HUES6 (cell line): ENCODE results near the gene BTRC.

Experiments
- H3K27ac ChIP-seq: 2 replicates; pipeline ENCODE4 v1.7.0; 2013; ENCODE audit warnings: low read depth, mild to moderate bottlenecking, low read length, inconsistent platforms
- H3K27me3 ChIP-seq: 2 replicates; pipeline ENCODE4 v1.6.1; 2013; ENCODE audit warnings: low read length; ENCODE audit not compliant: control insufficient read depth, insufficient read depth
- H3K36me3 ChIP-seq: 2 replicates; pipeline ENCODE4 v1.6.1; 2013; ENCODE audit warnings: low read length; ENCODE audit not compliant: control insufficient read depth, insufficient read depth
- H3K4me1 ChIP-seq: 2 replicates; pipeline ENCODE4 v1.6.1; 2013; ENCODE audit warnings: low read length; ENCODE audit not compliant: control insufficient read depth, insufficient read depth
- H3K4me3 ChIP-seq: 2 replicates; pipeline ENCODE4 v1.5.1; 2013; ENCODE audit warnings: low read depth, low read length
- H3K9ac ChIP-seq: one replicate; pipeline ENCODE4 v1.6.1; 2013; ENCODE audit warnings: mild to moderate bottlenecking, low read length
- H3K9me3 ChIP-seq: 2 replicates; pipeline ENCODE4 v1.6.1; 2013; ENCODE audit warnings: low read depth, low read length; ENCODE audit not compliant: control insufficient read depth, insufficient read depth

Gene BTRC

GRCh38 chr10:101570428-101571270, 216.7 kb downstream of the BTRC start:
- H3K27me3 ChIP-seq = peaks cover 71% of the 10 kb centered on the region
- H3K27ac ChIP-seq = no peak overlapping the region
- no peaks in the 10 kb centered on the region for H3K9me3 ChIP-seq
- no peaks in the 10 kb centered on the region for H3K36me3 ChIP-seq
- H3K4me1 ChIP-seq = peaks cover 11% of the 10 kb centered on the region
- peak overlapping the region; percentile 79 for H3K4me3 ChIP-seq
- H3K9ac ChIP-seq = peak overlapping the region; percentile 49

- Histone ChIP-seq H3K9me3 (no peaks in the 10 kb centered on the region), H3K4me1 (peaks cover 7% of the 10 kb centered on the region), H3K27me3 (peaks cover 64% of the 10 kb centered on the region), H3K9ac (no peak overlapping the region), H3K27ac (no peak overlapping the region), H3K36me3 (no peaks in the 10 kb centered on the region), H3K4me3 (peak overlapping the region; percentile 79; the same call in 1 of the 2 replicates)
Observed at GRCh38 chr10:101571271-101571925, 217.4 kb downstream of the BTRC start.

GRCh38 chr10:101572126-101572525, 218.2 kb downstream of the BTRC start:
- H3K27me3 ChIP-seq = peaks cover 56% of the 10 kb centered on the region
- peaks cover 7% of the 10 kb centered on the region for H3K4me1 ChIP-seq
- H3K36me3 ChIP-seq = peaks cover 5% of the 10 kb centered on the region; the same call in 1 of the 2 replicates
- H3K4me3 ChIP-seq = no peak overlapping the region
- no peak overlapping the region for H3K9ac ChIP-seq
- H3K27ac ChIP-seq = no peak overlapping the region
- H3K9me3 ChIP-seq = peaks cover 5% of the 10 kb centered on the region; the same call in 1 of the 2 replicates

GRCh38 chr10:101572785-101573184, 218.8 kb downstream of the BTRC start:
- peaks cover 7% of the 10 kb centered on the region for H3K4me1 ChIP-seq
- H3K4me3 ChIP-seq = no peak overlapping the region
- H3K9ac ChIP-seq = no peak overlapping the region
- H3K9me3 ChIP-seq = peaks cover 5% of the 10 kb centered on the region; the same call in 1 of the 2 replicates
- no peak overlapping the region for H3K27ac ChIP-seq
- H3K27me3 ChIP-seq = peaks cover 50% of the 10 kb centered on the region
- peaks cover 8% of the 10 kb centered on the region; the same call in 1 of the 2 replicates for H3K36me3 ChIP-seq

- no peak overlapping the region for H3K27ac ChIP-seq
- H3K4me1 ChIP-seq = peaks cover 7% of the 10 kb centered on the region
- peaks cover 5% of the 10 kb centered on the region; the same call in 1 of the 2 replicates for H3K9me3 ChIP-seq
- no peak overlapping the region for H3K4me3 ChIP-seq
- H3K27me3 ChIP-seq = peaks cover 36% of the 10 kb centered on the region
- H3K36me3 ChIP-seq = peaks cover 21% of the 10 kb centered on the region
- H3K9ac ChIP-seq = no peak overlapping the region
Observed at GRCh38 chr10:101573885-101574753, 220.2 kb downstream of the BTRC start.

GRCh38 chr10:101575091-101575490, 221.1 kb downstream of the BTRC start:
- H3K9me3 ChIP-seq = peaks cover 5% of the 10 kb centered on the region; the same call in 1 of the 2 replicates
- no peak overlapping the region for H3K9ac ChIP-seq

GRCh38 chr10:101575580-101576210, 221.7 kb downstream of the BTRC start:
- Histone ChIP-seq H3K9me3 (peaks cover 5% of the 10 kb centered on the region; the same call in 1 of the 2 replicates), H3K27me3 (peaks cover 22% of the 10 kb centered on the region), H3K4me1 (peaks cover 9% of the 10 kb centered on the region), H3K36me3 (peaks cover 37% of the 10 kb centered on the region), H3K4me3 (no peak overlapping the region), H3K9ac (no peak overlapping the region), H3K27ac (no peak overlapping the region)

More at GRCh38 chr10:101575091-101575490, 221.1 kb downstream of the BTRC start:
- H3K27ac ChIP-seq = no peak overlapping the region
- H3K36me3 ChIP-seq = peaks cover 31% of the 10 kb centered on the region
- peaks cover 27% of the 10 kb centered on the region for H3K27me3 ChIP-seq
- H3K4me3 ChIP-seq = no peak overlapping the region
- peaks cover 7% of the 10 kb centered on the region for H3K4me1 ChIP-seq

GRCh38 chr10:101576211-101576863, 222.4 kb downstream of the BTRC start:
- Histone ChIP-seq H3K36me3 (peaks cover 40% of the 10 kb centered on the region), H3K4me3 (no peak overlapping the region), H3K27ac (no peak overlapping the region), H3K4me1 (peaks cover 11% of the 10 kb centered on the region), H3K9ac (no peak overlapping the region), H3K9me3 (peaks cover 5% of the 10 kb centered on the region; the same call in 1 of the 2 replicates), H3K27me3 (peaks cover 16% of the 10 kb centered on the region)

GRCh38 chr10:101577121-101577871, 223.3 kb downstream of the BTRC start:
- Histone ChIP-seq H3K9me3 (peaks cover 5% of the 10 kb centered on the region; the same call in 1 of the 2 replicates), H3K4me1 (peaks cover 13% of the 10 kb centered on the region), H3K36me3 (peaks cover 43% of the 10 kb centered on the region), H3K9ac (no peak overlapping the region), H3K27me3 (peaks cover 8% of the 10 kb centered on the region), H3K4me3 (no peak overlapping the region), H3K27ac (no peak overlapping the region)
